G401 (cell line): Measurements from ENCODE around the gene SMOC1. TPM values are rescaled to one million over a fixed set of nuclear protein-coding genes. Genes with fewer than 3 reads are reported as not detected.

Experiments used
- DNase-seq: peaks from one replicate; pipeline ENCODE4 v3.0.0-alpha.2; 2015; ENCODE audit warnings: low spot score
- in situ Hi-C: cut with HindIII; loops from 2 replicates; pipeline ENCODE4 v1.10.0; 2016; ENCODE audit warnings: low sequenced_read_pairs, mixed read lengths
- total RNA-seq: library from RNA; depleted of rRNA; stranded (reverse); fragments of >200 nt; shearing (Covaris generic); gene quantifications from 2 replicates; pipeline ENCODE4 v1.2.3, GENCODE V29; 2014

SMOC1 gene
- total RNA-seq, 1 experiment from 2014 or later: not detected

GRCh38 chr14:69963966-69964365 is 84.8 kb downstream of the SMOC1 start:
- in situ Hi-C loops: no loop called here
- DNase-seq: peak; percentile 12

DNA sequence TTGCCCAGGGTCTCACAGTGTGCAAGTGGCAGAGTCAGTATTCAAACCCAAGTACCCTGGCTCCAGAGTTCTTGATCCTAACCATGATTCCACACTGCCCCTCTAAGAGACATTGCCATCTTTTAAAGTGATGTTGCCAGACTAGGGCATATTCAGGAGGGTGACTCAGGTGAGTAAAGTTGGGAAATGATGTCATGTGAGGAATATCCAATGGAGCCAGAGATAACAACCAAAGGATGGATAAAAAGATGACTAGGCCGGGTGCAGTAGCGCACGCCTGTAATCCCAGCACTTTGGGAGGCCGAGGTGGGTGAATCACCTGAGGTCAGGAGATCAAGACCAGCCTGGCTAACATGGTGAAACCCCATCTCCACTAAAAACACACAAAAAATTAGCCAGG is 85.6 kb downstream of the SMOC1 start:
- in situ Hi-C loops: no loop called here
- DNase-seq: no peak

GRCh38 chr14:69968132-69968531 is 88.9 kb downstream of the SMOC1 start:
- no peak for DNase-seq
- in situ Hi-C loops: no loop called here

GRCh38 chr14:69968681-69969080 is 89.5 kb downstream of the SMOC1 start:
- DNase-seq: peak; percentile 12
- in situ Hi-C loops: no loop called here

GRCh38 chr14:69972755-69973154 is 93.5 kb downstream of the SMOC1 start:
- in situ Hi-C loops: no loop called here
- no peak for DNase-seq

DNA sequence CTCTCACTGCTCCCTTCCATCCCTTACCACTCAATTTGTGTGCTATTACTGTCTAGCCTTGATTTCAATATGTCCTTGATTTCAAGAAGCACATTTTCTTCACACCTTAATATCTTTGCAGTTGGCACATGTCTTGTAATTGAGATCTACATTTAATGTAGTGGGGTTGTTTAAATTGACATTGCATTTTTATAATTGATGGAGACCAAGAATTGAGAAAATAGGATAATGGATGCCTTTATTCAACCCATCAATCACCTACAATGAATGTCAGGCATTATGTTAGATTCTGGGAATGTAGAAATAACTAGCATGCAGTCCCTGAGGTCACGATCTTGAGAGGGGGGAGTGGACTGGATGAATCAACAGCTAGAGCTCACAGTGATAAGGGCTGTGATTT is 94.6 kb downstream of the SMOC1 start:
- no peak for DNase-seq
- in situ Hi-C loops: no loop called here

GRCh38 chr14:69979882-69980281 is 100.7 kb downstream of the SMOC1 start:
- in situ Hi-C loops: no loop called here
- DNase-seq: no peak

- DNase-seq: no peak
- in situ Hi-C loops: no loop called here
These were observed 101.5 kb downstream of the SMOC1 start for GRCh38 chr14:69980457-69981425.

GRCh38 chr14:69982220-69982839 is 103.1 kb downstream of the SMOC1 start:
- in situ Hi-C loops: no loop called here
- no peak for DNase-seq

DNA sequence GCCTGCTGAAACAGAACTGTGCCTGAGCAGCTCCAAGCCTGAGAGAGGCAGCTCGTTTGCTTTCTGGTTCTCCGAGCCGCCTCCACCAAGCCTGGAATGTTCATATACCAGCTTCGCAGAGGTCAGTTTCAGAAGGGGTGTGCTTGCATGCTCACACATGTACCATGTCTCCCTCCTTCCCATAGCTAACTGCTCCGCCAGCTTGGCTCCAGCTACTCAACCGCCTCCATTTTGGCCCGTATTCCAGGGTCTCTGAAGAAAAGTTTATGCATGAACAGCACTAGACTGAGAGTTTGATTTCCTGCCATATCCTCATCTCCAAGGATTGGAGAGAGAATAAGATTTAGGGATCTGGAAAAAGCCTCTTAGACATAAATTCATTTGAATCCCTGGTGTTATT is 103.7 kb downstream of the SMOC1 start:
- no peak for DNase-seq
- in situ Hi-C loops: no loop called here

GRCh38 chr14:69983317-69983716 is 104.1 kb downstream of the SMOC1 start:
- in situ Hi-C loops: no loop called here
- no peak for DNase-seq

- DNase-seq: no peak
- in situ Hi-C loops: no loop called here
These were observed 106.2 kb downstream of the SMOC1 start for GRCh38 chr14:69985463-69985862.

DNA sequence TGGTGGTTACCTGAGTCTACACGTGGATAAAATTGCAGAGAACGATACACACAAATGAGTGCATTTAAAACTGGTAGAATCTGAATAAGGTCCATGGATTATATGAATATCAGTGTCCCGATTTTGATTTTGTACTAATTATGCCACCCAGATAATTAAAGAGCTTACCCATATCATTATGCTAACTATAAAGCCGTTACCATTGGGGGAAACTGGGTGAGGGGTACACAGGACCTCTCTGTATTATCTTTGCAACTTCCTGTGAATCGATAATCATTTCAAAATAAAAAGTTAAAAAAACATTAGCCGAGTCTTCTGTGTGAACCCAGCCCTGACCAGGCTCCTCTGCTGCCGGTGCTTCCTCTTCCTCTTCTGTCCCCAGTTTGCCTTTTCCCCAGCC is 107.1 kb downstream of the SMOC1 start:
- in situ Hi-C loops: no loop called here

GRCh38 chr14:69987406-69988121 is 108.3 kb downstream of the SMOC1 start:
- in situ Hi-C loops: no loop called here
- DNase-seq: no peak

More for the DNA sequence above, 107.1 kb downstream of the SMOC1 start:
- DNase-seq: no peak

- in situ Hi-C loops: no loop called here
- no peak for DNase-seq
These were observed 109.8 kb downstream of the SMOC1 start for GRCh38 chr14:69988979-69989378.

DNA sequence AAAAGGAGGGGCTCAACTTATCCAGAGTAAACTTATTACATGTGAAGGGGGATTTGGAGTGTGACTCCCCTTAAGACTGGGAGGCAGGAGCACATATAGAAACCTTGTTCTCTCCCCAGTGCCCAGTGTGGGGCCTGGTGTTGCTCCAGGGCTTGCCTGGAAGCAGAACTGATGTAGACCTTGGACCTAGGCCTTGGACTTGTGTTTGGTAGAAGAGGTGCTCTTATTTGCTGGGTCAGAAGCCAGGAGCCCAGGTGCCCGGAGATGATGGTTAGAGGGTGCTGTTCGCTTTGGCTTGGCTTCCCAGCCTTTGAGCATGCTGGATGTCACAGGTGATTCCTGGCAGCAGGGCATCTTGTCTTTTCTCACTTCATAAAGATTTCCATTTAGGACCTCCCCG is 110.4 kb downstream of the SMOC1 start:
- DNase-seq: peak; percentile 20
- in situ Hi-C loops: no loop called here

DNA sequence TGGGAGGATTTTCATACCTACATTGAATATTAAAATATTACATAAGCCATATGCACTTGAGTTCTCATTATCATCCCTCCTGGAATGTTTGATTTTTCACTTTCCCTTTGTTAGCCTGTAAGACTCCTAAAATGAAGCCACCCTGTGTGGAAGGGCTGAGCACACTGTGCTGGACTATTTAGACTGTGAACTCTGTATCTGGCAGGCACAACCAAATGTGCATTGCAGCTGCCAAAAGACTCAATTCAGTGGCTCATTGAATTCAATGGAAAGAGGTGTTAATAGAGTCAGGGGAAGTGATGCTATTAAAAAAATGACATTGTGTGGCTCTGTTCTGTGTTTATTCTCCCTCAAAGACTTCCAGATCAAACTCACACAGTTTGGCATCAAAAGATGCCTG is 111.1 kb downstream of the SMOC1 start:
- in situ Hi-C loops: no loop called here
- DNase-seq: peak; percentile 35

GRCh38 chr14:69991422-69991821 is 112.2 kb downstream of the SMOC1 start:
- no peak for DNase-seq
- in situ Hi-C loops: no loop called here

GRCh38 chr14:69992564-69992963 is 113.3 kb downstream of the SMOC1 start:
- in situ Hi-C loops: no loop called here

GRCh38 chr14:69993326-69993725 is 114.1 kb downstream of the SMOC1 start:
- in situ Hi-C loops: no loop called here
- no peak for DNase-seq

More at GRCh38 chr14:69992564-69992963, 113.3 kb downstream of the SMOC1 start:
- no peak for DNase-seq
